Right lung (tissue), 5 donors: ENCODE measurements around the gene ATXN7L1. TPM values are rescaled to one million over a fixed set of nuclear protein-coding genes. Genes with fewer than 3 reads are reported as not detected.
A peak's percentile ranks its signal among the peaks of the same experiment; 100 is the strongest.
"Not testable (repeated sequence)": the region's sequence is repeated elsewhere in the genome, so short reads cannot be mapped to it uniquely, and the experiment has no call there.

Source experiments
- DNase-seq, 2 donors: peaks; one replicate each; pipeline ENCODE4 v3.0.0-alpha.2; 2013
- polyA plus RNA-seq, 5 donors: library from polyadenylated mRNA; unstranded; fragments of 120-200 nt; gene quantifications; one replicate each; pipeline versions ENCODE4 v1.2.1 to v1.2.3, GENCODE V29; 2013; ENCODE audit warnings: inconsistent platforms in 1 of 5, low replicate concordance in 1 of 5; ENCODE audit not compliant: insufficient read length in 5 of 5, insufficient read depth in 1 of 5

Gene ATXN7L1
- polyA plus RNA-seq, 5 donors: 9.6 to 15.6 (median 14.0) TPM

DNA sequence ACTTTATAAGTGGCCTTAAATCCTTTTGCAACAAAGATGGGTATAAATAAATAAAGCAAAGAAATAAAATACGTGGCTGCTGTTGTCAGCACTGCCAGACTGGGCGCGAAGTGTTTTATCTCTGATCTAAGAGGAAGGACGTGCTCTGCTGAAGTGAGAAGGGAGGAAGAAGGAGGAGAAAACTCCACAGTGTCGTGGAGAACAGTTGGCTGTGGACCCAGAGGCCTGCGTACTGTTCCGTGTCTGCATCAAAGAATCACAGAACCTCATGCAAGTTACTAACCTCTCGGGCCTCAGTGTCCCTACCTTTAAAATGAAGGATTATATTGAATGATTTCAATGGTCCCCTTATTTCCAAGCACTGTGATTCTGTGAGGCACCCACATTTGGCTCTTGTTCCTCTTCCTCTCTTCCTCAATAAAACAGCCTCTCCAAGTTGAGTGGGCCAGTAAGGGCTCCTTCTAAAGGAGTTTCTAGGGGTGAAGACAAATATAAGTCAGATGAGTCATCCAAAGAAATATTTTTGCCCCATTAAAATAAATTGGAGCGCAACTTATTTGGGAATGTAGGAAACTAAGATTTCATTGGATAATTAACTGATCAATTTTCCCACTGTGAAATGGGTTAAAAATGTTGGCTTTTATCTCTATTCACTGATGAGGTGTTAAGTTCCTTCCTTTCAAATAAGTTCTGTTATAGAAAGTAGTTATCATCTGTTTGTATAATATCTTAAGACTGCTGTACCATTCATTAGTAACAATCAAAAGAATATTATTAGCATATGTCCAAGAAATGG is 168.2 kb downstream of the ATXN7L1 start:
- DNase-seq: peak in 1 of 2 donors; percentile 51

DNA sequence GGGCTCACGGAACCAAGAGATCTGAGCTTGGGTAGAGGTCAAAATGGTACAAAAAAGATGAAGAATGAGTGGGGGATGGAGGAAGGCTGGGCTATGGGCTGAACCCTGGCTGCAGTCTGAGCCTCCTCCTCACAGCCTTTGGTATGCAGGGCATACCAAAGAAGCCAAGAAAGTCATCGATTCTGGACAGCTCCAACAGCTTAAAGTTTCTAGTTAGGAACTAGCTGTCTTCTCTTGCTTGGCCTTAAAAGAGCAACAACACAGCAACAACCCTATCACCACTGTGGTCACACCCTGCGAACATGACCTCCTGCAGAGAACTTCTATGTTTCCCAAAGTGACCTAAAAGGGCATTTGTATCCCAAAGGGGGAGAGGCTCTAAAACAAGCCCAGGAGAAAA is 169.0 kb downstream of the ATXN7L1 start:
- no peak for DNase-seq

DNA sequence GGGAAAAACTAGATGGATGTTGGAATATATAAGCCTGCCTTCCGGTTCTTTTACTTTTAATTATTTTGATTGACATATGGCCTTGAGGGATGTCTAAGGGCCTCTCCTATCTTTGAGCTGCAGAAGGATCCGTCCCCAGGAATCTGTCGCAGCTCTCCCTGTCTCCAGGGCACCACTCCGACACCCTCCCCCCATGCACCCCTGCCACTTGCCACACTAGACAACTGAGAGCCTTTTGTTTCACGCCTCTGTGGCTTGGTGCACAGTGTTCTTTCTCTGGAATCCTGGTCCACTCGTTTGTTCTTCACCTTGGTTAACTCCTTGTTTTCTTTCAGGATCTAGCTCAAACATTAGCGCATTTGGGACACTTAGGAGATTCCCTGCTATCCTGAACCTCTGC is 171.0 kb downstream of the ATXN7L1 start:
- no peak for DNase-seq

DNA sequence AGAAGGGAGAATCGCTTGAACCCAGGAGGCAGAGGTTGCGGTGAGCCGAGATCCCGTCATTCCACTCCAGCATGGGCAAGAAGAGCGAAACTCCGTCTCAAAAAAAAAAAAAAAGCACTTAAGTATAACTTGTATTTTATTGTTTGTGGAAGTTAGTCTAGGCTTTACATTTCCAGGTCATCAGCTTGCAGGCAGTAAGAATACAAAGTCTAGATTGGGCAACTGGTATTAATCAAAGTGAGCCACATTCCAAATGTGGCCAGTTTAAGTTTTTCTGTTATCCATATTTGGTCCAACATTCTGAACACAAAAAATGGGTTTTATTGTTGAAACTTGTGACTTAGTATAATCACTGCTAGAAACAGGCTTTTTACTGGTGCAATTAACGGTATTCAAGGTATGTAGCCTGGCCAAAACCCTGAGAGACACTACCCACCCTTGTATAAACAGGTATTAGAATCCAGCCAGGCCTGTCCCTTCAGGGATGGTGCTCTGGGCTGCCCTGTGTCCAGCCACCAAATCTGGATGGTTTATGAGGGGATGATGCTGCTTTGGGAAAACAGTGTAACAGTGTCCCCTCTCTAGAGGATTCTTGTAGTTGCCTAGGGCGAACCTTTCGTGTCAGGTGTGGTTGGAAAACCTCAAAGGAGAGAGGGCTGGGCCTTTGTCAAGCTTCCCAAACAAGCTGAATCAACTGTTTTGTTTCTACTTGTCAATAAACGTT is 173.0 kb downstream of the ATXN7L1 start:
- no peak for DNase-seq

DNA sequence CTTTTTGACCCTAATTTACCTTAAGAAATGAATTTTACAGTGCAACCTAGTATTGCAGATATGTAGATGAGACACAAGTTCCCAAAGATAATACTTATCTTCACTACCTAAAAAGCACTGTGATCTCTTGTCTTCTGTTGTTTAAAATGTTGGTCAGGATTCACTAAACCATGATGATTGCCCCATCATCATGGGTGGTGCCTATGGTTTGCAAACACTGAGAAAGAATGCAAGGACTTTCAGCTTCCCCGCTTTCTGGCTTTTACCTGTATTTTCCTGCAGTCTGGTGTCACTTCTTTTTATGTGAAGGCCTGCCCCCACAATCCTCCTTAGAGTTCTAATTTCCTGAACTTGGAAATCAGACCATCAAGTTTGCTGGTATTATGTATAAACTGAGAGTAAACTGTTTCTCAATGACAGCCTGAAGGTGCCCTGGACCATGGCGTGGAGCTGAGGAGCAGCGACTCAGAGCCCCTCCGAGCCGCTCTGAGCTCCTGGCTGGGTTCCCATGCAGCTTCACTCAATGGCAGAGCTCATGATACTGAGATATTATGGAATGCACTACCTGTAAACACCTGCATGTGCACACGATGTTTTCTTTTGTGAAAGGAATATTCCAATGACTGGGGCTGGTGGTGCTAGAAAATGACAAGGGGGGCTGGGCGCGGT is 176.7 kb downstream of the ATXN7L1 start:
- DNase-seq: no peak

DNA sequence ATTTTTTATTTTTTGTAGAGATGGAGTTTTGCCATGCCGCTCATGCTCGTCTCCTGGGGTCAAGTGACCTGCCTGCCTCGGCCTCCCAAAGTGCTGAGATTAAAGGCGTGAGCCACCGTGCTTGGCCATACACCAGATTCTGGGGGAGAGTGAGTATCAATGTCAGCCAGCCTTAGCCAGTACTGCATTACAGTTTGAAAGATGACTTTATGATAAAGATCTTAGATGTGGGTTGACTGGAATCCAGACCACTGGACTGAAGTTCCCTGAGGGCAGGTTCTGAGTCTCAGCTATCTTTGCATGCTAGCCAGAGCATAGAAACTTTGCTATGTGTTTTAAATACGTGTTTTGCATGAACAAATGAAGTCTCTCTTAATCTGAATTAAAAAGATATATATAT is 177.9 kb downstream of the ATXN7L1 start:
- DNase-seq: no peak

DNA sequence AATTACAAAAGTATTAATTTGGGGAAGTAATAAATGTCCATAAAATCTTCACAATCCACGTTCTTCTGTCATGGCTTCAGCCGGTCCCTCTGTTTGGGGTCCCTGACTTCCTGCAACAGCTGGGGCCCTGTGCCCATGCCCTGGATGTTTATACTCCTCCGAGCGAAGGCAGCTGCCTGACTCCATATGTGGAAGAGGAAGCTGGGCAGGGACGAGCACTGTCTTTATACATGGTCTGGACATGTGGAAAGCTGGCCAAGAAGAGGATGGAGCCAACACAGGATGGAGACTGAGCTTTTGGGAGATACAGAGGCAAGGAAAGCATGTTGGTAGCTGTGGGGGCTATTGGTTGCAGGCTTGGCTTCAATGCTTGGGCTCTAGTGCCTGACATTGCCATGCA is 178.6 kb downstream of the ATXN7L1 start:
- DNase-seq: no peak

DNA sequence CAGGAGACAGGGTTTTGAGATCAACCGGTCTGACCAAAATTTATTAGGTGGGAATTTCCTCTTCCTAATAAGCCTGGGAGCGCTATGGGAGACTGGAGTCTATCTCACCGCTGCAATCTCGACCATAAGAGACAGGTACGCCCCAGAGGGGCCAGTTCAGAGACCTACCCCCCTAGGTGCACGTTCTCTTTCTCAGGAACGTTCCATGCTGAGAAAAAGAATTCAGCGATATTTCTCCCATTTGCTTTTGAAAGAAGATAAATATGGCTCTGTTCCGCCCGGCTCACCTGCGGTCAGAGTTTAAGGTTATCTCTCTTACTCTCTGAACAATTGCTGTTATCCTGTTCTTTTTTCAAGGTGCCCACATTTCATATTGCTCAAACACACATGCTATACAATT is 179.2 kb downstream of the ATXN7L1 start:
- DNase-seq: not testable (repeated sequence)

DNA sequence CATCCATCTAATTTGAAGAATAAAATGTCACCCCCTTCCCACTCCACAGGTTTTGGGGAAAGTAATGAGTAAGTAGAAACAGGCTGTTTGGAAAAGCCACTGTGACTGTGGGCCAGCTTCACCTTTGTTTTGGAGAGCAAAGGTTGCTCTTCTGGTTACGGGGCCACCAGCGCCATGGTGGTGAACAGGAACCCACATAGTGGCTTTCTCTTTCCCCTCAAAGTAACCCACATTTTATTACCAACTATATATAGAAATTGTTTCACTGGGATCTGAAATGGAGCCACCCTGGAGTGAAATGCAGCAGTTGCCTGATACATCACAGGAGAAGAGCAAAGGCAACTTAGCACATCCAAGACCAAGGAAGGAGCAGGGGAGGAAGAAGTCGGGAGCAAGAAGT is 182.8 kb downstream of the ATXN7L1 start:
- DNase-seq: no peak

DNA sequence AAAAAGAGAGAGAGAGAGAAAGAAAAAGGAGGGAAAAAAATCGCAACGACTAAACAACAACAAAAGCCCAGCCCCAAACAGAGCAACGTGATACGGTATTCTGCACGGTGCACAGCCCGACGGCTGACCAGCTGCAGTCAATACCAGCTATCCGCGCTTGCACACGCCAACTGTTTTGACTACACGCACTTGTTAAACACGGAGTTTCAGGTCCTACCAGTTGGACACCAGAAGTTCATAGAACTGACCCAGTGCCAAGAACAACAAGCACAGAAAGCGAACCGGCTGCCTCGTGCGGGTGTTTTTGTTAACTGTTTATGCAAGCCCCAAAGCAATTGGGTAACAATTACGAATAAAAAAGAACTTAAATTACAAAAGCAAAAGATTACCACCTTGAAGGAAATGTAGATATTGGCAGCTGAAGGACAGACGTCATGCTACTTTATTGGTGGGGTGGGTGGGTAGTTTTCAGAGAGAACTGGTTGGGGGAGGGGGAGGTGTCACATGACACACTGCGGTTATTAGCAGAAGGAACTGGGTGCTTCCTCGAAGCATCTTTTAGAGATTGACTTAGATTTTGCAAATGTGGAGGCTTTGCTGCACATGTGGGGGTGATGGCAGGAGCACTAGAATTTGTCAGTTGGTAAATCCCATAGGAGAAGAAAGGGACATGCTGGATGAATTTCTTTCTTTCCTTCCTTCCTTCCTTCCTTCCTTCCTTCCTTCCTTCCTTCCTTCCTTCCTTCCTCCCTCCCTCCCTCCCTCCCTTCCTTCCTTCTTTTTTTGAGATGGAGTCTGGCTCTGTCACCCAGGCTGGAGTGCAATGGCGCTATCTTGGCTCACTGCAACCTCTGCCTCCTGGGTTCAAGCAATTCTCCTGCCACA is 184.5 kb downstream of the ATXN7L1 start:
- peak; percentile 76 to 80 for DNase-seq

DNA sequence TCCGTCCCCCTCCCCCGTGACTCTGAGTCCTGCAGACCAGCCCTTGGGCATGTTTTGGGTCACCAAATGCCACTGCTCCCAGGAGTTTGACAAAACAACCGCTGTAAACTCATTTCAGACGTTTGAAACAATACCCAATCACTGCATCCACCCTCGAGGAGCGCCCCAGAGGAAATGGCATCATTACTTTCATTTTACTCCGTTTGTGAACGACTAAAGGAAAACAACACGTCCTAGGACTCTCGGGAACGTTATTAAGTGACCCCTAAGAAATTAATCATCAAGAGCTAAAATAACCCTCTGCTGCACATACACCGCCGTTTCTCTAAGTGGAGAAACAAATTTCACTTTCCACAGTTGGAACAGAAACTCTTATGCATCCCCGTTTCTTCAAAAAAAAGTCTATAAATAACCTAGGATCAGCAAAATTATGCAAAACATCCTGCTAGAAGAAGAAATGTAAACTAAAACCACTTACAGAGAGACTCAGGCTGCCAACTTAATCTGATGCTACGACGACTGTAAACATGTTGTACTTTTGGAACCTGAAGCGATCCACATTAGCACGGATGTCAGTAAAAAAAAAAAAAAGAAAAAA is 185.2 kb downstream of the ATXN7L1 start:
- DNase-seq: peak in 1 of 2 donors; percentile 61

DNA sequence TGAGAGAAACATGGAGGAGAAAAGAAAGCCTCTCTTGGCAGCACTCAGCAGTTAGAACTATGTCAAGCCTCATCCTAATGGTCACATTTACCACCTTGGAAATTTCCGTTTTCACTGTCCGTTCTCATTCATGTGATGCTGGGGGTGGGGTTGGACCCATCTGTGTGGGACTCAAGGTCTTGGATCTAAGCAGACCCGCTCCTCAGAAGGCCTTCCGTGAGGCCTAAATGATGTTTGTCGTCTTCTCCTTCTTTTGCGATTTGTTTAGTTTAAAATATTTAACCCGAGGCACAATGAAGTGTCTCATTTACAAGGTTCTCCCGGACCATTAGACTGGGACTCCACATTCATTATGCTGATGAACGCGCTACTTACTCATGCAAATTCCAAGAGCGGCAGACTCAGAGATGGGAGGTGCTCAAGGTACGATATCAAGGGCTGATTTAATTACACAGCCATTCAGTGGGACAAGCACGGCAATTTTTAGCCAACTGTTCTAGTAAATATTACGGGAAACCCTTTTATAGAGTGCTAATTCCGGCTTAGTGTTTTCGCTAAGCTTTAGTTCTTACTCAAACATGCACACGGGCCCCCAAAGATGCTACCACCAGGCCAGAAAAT is 186.0 kb downstream of the ATXN7L1 start:
- DNase-seq: no peak

DNA sequence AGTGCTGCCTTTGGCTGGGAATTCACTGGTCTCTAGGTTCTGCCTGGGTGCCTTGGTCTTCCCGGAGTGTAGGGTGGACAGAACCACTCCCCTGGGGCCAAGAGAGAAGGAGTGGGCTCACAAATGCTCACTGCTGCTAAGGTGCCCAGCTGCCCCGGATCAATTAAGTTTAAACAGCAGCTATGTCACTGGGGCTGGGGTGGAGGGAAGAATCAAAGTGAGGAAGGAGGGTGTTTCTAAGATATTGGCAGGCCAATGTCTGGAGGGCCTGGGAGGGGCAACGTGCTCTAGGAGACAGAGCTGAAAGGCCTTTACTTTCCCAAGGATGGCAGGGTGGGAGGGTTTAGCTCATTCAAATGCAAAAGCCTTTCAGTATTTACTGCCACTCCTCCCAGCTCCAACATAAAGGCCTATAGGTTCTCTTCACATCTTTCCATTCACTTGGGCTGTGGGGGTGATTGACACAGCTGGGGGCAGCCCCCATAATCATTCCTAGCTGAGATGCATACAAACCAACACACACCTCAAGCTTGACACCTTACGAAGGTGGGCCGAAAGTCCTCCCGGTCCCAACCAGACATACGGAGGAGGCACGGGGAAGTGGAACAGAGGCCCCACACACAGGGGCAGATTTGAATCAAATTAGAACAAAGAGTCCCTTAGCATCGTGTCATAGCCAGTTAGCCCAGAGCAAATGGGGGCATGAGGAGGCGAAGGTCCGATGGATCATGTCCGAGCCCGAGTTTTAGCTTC is 187.2 kb downstream of the ATXN7L1 start:
- DNase-seq: no peak

DNA sequence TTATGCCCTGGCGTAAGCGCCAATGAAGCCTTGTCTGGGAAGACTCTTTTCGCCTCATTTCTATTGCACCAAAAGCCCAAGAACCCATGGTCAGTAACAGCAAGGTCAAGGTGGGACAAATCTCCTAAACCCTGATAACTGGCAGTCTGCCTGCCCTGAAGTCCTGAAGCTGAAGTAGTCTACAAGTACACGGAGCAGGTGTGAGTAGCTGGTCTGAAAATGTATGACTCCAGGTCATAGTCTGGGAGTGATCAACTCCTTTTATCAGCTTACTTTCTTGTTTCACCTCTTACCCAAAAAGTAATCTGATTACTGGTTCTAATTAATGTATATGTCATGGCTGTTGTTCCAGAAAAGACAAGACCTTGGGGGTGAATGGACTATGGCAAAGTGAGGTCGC is 187.8 kb downstream of the ATXN7L1 start:
- no peak for DNase-seq

DNA sequence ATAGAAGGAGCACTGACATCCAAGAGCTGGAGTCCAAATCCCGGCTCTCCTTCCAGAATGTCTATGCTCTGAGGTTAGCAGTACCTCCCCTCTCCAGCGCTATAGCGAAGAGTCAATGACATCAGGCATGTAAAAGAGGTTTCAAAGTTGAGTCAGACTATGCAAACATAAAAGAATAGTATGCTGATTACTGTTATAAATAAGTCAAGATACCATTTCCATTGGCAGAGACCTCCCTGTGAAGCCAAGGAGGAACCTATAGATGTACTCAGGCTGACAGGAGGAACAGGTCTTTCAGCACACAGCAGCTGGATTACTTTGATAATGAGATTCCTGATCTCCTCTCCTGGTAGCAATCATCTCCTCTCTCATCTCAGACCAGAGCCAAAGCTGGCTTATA is 191.2 kb downstream of the ATXN7L1 start:
- no peak for DNase-seq

DNA sequence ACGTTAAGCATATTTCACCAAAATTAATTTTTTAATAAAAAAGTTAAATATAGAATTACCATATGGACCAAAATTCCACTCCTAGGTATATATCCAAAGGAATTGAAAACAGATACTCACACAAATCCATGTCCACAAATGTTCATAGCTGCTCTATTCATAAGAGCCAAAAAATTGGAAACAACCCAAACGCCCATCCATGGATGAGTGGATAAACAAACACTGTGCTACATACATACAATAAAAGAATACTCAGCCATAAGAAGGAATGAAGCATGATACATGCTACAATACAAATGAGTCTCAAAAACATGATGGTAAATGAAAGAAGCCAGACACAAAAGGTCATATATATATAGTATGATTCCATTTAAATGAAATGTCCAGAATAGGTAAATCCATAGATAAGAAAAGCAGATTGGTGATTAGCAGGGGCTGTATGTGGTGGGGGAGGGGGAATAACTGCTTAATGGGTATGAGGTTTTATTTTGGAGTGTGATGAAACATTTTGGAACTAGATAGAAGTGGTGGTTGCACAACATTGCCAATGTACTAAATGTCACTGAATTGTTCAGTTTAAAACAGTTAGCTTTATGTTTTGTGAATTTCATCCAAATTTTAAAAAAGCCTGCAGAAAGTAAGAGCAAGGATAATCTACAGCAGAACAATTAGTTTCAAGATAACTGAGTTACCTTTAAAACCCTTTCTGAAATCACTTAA is 193.9 kb downstream of the ATXN7L1 start:
- DNase-seq: peak in 1 of 2 donors; percentile 67

DNA sequence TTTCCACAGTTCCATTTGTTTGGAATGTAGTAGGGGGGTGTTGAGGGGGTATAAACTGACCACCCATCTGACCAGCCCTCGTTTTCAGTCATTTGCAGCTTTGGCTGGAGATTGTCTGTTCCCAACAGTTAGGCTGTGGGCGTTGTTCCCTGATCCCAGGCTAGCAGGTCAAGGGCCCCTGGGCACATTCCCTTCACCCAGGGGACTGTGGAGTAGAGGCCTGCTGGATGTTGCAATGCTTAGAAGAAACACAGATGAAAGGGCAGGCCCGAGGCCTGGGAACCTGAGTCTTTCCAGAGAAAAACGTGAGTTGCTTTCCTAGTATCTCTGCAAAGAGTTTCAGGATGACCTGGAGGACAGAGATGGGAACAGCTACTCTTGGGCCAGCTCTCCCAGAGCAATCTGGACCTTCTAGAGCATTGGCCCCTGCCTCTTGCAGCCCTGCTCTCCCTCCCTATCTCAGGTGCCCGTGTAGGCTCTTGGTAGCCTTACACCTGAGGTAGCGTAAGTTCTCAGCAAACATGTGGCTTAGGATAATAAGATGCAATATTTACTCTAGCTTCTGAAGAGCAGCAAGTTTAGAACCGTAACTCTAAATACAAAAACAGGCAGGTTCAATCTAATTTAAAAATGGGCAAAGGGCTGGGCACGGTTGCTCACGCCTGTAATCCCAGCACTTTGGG is 195.8 kb downstream of the ATXN7L1 start:
- no peak for DNase-seq

DNA sequence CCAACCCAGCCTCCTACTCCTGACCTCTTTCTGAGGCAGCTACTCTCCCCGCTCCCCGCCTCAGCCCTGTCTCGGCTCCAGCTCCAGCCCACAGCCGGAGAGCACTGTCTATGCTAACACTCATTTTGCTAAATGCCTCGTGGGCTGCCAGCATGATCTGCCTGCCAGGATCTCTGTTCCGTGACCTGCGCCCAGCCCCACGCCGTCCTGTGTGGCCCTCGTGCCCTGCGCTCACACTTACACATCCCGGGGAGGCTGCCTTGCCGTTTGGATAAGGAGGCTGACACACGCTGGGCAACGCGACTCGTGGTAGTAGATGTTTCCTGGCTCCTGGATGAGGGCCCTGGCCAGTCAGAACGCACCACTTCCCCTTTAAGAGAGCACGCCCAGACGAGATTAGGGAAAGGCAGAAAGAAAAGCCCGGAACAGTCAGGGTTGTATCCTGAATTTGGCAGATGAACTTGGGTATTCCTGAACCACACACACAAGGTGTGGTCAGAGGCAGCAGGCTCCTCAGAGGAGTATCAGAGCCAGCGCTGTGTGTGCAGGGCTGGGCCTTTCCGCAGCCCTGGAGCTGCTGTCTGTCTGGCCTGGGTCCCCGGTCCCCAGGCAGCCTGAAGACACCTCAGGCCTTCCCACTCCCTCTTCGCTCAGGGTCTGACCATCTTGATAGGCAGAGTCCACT is 197.4 kb downstream of the ATXN7L1 start:
- DNase-seq: peak; percentile 53 to 66
